ENCODE measurements around the gene CTH. TPM values are rescaled to one million over a fixed set of nuclear protein-coding genes. Genes with fewer than 3 reads are reported as not detected.
"Not testable (repeated sequence)": the region's sequence is repeated elsewhere in the genome, so short reads cannot be mapped to it uniquely, and the experiment has no call there.

The CTH gene
- total RNA-seq, 1 donor from 2014 or later = 0.90 TPM

DNA sequence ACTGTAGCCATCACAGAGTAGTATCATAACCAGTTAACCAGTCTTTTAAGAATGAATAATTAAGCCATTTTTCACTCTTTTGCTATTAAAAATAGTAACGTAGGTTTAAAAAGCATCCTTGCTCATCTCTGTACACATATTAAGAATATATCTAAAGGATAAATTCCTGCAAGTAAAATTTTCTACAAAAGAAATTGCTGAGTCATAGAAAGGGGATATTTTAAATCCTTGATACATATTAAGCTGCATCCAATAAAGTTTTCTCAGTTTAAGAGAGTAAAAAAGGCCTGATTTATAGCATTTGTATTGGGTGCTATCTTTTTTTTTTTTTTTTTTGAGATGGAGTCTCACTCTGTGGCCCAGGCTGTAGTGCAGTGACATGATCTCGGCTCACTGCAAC is 1.9 kb upstream of the CTH start:
- no peak for DNase-seq (ENCODE audit: low read depth in 2 of 2)

DNA sequence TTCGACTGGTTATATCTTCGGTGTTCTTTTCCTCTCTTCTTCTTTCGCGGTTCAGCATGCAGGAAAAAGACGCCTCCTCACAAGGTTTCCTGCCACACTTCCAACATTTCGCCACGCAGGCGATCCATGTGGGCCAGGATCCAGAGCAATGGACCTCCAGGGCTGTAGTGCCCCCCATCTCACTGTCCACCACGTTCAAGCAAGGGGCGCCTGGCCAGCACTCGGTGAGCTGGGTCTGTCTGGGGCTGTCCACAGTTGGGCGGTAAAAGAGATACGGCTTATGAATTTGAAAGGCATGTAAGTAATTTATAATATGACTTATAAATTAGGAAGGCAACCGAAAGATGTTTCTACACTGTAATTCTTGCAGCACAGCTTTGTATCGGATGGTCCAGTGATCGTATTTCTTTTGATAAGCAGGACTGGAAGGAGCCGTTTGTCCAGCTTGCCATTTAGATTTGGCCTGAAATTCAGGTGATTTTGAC is 334 bp downstream of the CTH start:
- DNase-seq (ENCODE audit: low read depth in 2 of 2) = no peak

DNA sequence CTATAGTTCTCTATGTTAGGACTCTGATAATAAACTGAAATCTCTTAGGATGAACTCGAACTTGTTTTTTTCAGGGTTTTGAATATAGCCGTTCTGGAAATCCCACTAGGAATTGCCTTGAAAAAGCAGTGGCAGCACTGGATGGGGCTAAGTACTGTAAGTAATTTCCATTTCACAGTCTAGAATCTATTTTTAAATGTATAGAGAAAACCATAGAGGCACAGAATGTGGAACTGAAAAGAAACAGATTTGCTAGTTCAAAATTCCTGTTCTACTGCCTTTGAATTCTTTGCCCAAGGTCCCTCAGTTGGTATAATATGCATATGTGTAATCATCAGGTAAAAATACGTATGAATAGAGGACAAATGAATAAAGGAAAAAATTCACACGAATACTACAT is 4.8 kb downstream of the CTH start:
- no peak for DNase-seq (ENCODE audit: low read depth in 2 of 2)

DNA sequence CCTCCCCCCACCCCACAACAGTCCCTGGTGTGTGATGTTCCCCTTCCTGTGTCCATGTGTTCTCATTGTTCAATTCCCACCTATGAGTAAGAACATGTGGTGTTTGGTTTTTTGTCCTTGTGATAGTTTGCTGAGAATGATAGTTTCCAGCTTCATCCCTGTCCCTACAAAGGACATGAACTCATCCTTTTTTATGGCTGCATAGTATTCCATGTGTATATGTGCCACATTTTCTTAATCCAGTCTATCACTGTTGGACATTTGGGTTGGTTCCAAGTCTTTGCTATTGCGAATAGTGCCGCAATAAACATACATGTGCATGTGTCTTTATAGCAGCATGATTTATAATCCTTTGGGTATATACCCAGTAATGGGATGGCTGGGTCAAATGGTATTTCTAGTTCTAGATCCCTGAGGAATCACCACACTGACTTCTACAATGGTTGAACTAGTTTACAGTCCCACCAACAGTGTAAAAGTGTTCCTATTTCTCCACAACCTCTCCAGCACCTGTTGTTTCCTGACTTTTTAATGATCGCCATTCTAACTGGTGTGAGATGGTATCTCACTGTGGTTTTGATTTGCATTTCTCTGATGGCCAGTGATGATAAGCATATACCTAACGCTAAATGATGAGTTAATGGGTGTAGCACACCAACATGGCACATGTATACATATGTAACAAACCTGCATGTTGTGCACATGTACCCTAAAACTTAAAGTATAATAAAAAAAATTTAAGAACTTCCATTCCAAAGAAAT is 8.1 kb downstream of the CTH start:
- not testable (repeated sequence) for DNase-seq (ENCODE audit: low read depth in 2 of 2)

DNA sequence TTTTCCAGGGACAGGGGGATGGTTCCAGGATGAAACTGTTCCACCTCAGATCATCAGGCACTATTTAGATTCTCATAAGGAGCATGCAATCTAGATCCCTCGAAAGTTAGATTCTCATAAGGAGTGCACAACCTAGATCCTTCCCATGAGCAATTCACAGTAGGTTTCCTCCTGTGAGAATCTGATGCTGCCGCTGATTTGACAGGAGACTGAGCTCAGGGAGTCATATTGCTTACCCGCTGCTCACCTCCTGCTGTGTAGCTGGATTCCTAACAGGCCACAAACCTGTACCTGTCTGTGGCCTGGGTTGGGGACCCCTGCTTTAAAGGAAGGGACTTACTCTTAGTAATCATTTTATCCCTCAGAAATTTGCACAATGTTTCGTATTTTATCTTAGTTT is 9.3 kb downstream of the CTH start:
- DNase-seq (ENCODE audit: low read depth in 2 of 2) = no peak

DNA sequence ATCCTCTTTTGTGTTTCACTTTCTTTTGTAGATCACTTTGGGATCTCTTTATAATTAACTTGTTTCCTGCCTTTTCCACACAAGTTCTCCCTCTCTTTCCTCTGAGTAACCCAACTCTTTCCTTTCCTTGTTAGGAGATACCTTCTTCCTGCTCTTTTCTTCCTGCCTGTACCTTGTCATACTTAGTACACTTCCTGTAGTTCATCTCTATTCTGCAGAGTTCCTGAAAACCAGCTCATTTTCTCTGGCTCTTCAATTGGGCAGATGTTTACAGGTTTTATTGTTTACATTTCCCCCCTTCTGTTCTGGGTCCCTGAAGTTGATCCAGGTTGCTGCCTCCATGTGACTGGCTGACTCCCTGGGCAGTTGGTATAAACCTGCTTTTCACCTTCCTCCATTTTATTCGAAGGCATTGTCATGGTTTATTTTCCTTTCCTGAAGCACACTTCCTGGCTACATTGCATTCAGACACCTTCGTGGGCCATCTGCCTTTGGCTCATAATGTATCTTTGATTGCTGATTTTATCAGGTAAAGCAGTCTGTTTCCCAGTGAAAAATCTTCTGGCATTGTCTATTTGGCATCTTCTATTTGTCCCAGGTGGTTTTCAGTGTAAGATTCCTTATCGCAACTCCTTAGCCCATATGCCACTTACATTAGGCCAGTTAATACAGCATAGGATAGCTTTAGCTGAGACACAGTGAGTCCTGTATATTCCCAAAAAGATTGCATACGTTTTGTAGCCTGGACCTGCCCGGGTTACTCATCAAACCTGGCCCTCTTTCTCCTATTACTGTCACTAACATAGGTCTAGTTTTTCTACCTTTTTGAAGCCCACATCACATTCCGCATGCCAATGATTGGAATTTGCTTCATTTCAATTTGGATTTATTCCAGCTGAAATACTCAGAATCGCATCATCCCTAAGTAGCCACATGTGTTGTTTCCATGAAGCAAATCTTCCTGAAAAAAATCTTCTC is 15.4 kb downstream of the CTH start:
- peak in 1 of 2 donors; percentile 9 for DNase-seq (ENCODE audit: low read depth in 2 of 2)

DNA sequence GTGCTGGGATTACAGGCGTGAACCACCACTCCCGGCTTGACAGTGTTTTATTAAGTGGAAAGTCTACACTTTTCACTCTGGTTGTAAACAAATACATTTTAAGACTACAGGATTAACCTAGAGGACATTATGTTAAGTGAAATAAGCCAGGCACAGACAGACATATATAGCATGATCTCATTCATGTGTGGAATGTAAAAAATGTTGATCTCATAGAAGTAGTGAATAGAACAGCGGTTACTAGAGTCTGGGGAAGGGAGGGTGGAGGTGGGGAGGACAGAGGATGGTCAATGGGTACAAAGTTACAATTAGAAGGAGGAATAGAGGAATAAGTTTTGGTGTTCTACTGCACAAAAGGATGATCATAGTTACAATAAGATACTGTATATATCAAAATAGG is 16.9 kb downstream of the CTH start:
- no peak for DNase-seq (ENCODE audit: low read depth in 2 of 2)

DNA sequence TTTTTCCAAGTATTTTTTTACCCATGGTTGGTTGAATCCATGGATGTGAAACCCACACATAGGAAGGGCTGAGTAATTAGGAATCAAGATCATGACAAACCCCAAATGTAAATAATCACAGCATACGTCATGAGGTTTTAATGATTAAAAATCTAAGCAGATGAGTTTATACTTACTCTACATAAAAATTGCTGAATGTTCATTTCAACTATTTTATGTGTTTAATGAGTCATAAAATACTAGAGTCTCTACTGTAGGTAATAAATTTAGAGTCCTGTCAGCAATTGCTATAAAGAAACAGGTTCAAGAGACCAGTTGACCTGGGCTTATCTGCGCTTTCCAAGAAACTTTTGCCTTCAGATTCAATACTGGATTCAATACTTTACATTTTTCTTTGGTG is 18.2 kb downstream of the CTH start:
- DNase-seq (ENCODE audit: low read depth in 2 of 2) = no peak

DNA sequence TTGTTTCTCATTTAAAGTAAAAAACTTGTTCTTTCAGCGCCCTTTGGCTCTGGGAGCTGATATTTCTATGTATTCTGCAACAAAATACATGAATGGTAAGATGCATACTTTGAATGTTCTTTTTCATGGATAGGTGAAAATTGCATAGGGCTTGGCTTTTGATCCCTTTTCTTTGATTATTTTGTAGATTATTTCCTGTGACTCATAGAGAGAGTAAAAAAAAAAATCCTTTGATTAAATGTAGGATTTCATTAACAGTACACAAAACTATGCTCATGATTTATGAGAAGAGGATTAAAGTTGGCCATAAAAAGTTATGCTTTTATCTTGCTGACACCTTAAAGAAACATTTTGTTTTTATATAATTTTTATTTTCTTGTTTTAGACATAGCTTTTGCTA is 18.7 kb downstream of the CTH start:
- DNase-seq (ENCODE audit: low read depth in 2 of 2) = no peak

DNA sequence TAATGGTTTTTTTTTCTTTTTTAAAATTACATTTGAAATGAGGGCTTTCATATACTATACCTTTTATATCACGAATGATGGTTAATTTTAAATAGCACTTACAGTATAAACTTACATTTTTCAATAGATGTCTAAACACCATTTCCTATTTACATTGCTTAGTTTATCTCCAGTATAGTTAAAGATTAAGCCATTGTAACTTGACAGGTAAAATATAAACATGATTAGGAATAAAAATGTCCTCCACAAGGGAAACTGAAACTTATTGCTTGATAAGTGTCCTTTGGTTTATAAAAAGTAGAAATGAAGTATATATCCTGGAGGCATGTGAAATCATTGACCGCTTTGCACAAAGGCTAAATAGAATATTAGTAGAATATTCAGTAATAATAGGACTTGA is 20.2 kb downstream of the CTH start:
- no peak for DNase-seq (ENCODE audit: low read depth in 2 of 2)

DNA sequence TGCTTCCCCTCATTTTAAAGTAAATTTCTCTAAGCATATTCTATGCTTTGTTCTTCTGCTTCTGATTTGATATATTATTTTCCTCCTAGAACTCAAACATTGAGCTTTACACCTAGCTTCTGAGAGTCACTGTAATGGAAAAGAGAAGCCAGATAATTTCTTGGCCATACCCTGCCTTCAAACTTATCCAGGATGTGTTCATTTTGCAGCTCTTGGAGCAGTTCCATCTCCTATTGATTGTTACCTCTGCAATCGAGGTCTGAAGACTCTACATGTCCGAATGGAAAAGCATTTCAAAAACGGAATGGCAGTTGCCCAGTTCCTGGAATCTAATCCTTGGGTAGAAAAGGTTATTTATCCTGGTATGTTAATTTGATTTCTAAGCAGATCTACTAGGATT is 20.8 kb downstream of the CTH start:
- DNase-seq (ENCODE audit: low read depth in 2 of 2) = no peak

DNA sequence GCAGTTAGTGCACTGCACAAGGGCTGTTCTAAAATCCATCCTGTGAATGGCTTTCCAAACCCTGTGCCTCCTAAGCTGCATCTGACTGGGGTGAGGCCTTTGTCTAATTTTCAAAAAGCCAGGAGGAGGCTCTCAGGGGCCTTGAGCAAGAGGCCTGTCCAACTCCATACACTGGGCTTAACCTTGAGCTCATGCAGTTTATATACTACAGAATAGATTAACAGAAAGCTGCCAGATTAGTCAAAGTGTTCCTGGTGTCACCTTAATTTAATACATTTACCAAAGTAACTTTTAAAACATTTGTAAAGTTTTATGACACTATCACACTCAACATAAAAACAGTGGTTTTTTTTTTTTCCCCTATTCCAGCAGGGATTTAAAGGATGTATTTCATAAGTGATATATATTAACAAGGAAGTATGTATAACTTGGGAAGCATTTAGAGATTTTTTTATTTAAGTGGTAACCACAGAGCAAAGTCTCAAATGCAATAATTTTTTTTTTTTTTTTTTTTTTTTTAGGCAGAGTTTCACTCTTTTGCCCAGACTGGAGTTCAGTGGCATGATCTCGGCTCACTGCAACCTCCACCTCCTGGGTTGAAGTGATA is 23.3 kb downstream of the CTH start:
- DNase-seq (ENCODE audit: low read depth in 2 of 2) = no peak

DNA sequence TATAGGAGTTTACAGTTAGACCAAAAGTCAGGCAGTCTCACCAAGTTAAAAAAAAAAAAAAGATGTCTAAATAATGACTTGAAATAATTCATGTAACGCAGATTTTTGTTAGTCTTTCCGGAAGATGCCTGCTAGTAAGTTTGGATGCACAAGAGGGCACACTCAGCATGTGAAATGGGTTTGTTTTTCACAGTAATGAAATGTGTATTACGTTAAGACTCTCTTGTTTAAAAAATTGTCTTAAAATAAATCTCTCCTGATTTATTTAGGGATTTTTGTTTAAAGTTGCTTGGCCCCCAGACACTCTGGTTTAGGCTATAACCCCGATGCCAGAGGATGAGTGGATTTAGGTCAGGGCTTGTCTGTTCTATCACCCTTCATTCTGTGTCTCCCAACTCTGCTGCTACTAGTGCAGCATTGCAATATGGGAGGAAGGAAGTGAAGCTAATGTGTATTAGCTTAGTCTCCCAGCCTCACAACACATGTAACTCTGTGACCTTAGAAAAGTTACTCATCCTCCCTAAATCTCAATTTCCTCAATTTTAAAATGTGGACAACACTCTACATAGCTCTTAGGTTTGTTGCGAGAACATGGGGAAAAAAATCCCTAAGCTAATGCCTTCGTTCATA is 25.7 kb downstream of the CTH start:
- DNase-seq (ENCODE audit: low read depth in 2 of 2) = peak in 1 of 2 donors; percentile 21

DNA sequence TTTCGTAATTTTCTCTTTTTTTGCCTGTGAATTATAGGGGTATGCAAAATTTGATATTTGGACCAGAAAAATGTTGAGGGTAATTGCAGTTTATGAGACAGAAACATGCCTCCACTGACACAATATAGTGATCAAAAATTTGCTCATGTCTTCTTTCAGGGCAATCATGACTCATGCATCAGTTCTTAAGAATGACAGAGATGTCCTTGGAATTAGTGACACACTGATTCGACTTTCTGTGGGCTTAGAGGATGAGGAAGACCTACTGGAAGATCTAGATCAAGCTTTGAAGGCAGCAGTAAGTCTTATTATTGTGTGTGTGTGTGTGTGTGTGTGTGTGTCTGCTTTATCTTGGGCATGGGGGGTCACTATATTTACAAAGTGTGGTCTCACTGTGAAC is 27.5 kb downstream of the CTH start:
- DNase-seq (ENCODE audit: low read depth in 2 of 2) = no peak

DNA sequence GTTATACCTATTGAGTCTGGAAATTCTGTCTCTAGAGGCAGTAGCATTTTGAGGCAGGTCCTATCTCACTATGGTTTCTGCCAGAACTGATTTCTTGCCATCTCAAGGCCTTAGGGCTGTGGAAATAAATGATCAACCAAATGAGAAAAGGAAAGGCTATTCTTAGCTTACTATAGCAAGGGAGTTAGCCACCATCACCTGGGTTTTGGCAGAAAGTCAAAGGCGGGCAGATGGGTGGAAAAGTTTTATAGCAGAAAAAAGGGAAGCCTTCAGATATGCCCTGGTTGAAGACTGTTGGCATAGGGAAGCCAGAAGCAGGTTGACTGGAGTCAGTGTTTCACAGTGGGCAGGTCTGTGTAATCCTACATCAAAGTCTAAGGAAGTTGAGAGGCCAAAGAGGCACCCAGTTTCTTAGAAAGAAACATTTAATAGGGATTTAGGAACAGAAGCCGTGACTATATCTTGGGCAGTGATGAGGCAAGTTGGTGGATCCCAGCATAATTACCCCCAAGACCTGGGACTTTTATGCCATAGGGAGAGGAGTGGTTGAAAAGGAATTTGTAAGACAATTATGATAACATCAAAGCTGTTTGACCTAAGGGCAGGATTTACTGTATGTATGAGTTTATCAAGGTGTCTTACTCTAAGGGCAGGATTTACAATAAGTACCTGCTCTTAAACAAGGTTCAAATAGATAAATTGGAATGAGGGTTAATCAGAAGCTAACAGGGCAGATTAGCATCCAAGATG is 29.7 kb downstream of the CTH start:
- DNase-seq (ENCODE audit: low read depth in 2 of 2) = no peak

DNA sequence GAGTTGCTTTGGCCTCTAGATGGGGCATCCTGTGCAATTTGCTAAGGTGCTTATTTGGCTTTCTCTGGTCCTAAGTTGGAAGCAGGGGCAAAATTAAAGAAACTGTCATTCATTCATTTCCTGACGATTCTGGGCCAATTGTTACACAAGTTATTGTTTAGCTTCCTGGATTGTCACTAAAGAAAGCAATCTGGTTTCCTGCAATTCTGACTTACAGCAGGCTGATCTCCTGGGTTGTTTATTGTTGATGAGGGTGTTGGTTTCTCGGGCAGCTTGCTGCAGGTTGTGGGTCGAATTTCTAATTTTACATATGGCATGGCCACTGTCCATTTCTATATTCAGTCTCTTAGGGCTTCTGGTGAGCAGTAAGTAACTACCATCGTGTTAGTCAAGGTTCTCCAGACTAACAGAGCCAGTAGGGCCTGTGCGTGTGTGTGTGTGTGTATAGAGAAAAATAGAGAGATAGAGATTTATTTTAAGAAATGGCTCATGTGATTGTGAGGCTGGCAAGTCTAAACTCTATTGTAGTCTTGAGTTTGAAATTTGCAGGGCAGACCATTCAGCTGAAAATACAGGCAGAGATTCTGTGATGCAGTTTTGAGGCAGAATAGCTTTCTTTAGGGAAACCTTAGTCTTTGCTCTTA is 30.4 kb downstream of the CTH start:
- peak in 1 of 2 donors; percentile 71 for DNase-seq (ENCODE audit: low read depth in 2 of 2)

DNA sequence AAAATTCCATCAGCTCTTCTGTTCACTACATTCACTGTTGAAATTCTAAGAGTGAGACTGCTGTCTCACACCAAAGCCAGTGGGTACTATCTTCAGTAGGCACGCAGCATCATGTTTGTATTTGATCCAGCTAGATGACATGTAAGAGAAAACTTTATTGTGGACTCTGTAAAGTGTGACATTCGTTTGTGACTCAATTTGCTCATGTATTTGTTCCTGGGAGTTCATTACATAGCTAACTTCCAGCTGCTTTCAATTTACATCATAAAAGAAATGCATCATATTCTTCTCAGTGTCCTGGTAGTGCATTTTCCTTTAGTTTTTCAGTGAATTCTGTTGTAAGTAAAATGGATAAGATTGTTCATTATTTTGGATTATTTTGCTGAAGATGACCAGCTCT is 31.4 kb downstream of the CTH start:
- no peak for DNase-seq (ENCODE audit: low read depth in 2 of 2)

DNA sequence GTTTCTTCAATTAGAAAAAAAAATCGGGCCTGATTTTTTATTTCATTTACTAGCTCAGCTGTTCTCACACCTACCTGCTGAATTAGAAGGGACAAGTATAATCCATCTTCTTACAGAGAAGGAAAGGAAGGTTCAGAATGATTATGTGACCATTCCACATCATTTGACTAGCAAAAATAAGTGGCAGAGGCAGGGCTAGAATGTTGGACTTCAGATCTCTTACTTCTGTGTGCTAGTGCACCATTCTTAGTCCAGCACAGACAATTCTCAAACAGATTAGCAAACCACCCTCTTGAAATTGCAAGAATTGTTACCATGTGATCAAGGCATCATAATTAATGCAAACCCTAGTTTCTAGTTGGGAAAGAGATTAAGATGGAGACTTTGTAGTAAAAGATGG is 32.7 kb downstream of the CTH start:
- no peak for DNase-seq (ENCODE audit: low read depth in 2 of 2)

DNA sequence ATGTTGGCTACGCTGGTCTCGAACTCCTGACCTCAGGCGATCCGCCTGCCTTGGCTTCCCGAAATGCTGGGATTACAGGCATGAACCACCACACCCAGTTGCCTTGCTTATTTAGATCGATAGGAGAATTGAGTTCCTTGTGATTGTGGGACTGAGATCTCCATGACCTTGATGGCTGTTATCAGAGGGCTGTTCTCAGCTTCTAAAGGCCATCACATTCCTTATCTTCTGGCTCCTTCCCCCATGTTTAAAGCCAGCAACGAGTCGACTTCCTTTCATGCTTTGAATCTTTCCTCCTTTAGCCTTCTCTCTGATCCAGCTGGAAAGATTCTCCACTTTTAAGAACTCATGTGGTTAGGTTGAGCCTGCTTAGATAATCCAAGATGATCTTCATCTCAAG is 38.0 kb downstream of the CTH start:
- no peak for DNase-seq (ENCODE audit: low read depth in 2 of 2)

DNA sequence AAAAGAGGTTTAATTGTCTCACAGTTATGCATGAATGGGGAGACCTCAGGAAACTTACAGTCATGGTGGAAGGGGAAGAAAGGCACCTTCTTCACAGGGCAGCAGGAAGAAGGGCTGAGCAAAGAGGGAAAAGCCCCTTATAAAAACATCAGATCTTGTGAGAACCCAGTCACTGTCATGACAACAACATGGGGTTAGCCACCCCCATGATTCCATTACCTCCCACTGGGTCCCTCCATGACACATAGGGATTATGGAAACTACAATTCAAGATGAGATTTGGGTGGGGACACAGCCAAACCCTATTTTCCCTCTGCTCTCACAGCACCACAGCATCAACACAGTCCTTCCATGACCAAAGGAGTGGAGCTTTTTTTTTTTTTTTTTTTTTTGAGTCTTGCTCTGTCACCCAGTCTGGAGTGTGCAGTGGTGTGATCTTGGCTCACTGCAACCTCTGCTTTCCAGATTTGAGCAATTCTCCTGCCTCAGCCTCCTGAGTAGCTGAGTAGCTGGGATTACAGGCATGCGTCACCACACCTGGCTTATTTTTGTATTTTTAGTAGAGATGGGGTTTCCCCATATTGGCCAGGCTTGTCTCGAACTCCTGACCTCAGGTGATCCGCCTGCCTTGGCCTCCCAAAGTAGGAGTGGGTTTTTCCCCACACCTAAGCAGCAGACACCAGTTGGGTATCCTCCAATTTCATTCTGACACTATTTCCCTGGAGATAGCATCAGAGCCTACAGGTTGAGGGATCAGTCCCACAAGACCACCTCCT is 41.3 kb downstream of the CTH start:
- DNase-seq (ENCODE audit: low read depth in 2 of 2) = not testable (repeated sequence)

Measured in dermis microvascular lymphatic vessel endothelial cell (primary cell).